B cell (primary cell): ENCODE results near the gene ANKDD1A.

Source experiments
- EZH2 ChIP-seq: IDR thresholded peaks from 2 replicates; pipeline ENCODE4 v1.6.1; 2012; ENCODE audit warnings: borderline replicate concordance, low read depth, mild to moderate bottlenecking, moderate library complexity, low read length; ENCODE audit not compliant: insufficient read depth, poor library complexity, severe bottlenecking
- TF ChIP-seq, protein P1 (sequence below): fragments of 200-600 bp; IDR thresholded peaks from one replicate; pipeline ENCODE4 v1.8.0; 2022; ENCODE audit warnings: antibody characterized with exemption, mild to moderate bottlenecking

DNA sequence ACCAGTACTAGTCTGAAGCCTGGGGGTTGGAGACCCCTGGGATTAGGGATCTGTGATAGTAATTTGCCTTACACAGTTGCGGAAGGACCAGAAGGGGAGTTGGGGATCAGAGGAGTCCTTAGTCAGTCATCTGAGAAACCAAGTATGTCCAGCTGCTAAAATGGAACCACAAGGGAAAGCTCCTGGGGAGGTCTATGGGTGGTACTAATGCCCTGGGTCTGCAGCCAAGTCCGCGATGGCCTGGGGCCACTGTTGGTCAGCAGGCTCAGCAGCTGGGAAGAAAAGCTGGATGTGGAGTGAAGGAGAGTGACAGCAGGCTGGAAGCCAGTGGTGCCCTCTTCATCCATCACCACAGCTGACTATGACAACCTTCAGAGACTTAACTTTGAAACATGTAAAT is 2.2 kb upstream of the ANKDD1A start:
- TF ChIP-seq, protein P1, sequence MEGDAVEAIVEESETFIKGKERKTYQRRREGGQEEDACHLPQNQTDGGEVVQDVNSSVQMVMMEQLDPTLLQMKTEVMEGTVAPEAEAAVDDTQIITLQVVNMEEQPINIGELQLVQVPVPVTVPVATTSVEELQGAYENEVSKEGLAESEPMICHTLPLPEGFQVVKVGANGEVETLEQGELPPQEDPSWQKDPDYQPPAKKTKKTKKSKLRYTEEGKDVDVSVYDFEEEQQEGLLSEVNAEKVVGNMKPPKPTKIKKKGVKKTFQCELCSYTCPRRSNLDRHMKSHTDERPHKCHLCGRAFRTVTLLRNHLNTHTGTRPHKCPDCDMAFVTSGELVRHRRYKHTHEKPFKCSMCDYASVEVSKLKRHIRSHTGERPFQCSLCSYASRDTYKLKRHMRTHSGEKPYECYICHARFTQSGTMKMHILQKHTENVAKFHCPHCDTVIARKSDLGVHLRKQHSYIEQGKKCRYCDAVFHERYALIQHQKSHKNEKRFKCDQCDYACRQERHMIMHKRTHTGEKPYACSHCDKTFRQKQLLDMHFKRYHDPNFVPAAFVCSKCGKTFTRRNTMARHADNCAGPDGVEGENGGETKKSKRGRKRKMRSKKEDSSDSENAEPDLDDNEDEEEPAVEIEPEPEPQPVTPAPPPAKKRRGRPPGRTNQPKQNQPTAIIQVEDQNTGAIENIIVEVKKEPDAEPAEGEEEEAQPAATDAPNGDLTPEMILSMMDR: no peak
- TF ChIP-seq EZH2: no peak
